Islet precursor cell (in vitro differentiated cells): ENCODE data around the gene ZNF578.
"Not testable (repeated sequence)": the region's sequence is repeated elsewhere in the genome, so short reads cannot be mapped to it uniquely, and the experiment has no call there.

Experiments used
- DNase-seq: peaks from one replicate; pipeline ENCODE4 v3.0.0-alpha.2; 2018

The ZNF578 gene

DNA sequence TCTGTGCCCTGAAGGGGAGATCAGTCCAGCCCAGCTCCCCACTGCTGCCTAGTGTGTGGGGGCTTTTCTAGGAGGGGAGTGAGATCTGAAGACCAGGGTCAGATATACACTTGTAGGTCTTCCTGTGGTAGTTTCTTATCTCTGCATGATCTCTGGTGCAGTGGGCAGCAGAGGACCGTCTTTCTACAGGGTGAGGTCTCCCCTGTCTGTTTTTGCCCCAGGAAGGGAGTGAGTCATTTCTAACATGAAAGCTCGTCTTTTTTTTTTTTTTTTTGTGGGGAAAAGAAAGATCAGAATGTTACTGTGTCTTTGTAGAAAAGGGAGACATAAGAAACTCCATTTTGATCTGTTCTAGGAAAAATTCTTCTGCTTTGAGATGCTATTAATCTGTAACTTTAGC lies 65.3 kb downstream of the ZNF578 start:
- DNase-seq: no peak

- not testable (repeated sequence) for DNase-seq
These were observed 65.8 kb downstream of the ZNF578 start for GRCh38 chr19:52519175-52519574.

GRCh38 chr19:52520013-52520412 lies 66.7 kb downstream of the ZNF578 start:
- peak; percentile 63 for DNase-seq

DNA sequence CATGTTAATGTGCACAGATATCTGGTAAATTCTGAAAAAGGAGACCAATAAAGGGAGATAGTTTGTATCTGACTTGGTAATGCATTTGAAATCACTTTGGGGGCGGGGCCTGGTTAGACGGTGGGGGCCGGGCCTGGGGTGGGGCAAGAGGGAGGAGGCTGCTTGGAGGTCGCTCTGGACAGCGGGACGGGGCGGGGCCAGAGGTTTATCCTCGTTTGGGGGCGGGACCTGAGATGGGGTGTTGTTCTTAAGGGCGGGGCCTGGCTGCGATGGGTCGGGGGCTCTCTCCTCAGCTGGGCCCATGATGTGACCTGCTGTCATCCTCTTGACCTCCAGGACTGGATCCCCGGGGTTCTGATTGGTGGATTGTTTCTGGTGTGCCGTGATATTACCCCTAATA lies 69.2 kb downstream of the ZNF578 start:
- DNase-seq: no peak

DNA sequence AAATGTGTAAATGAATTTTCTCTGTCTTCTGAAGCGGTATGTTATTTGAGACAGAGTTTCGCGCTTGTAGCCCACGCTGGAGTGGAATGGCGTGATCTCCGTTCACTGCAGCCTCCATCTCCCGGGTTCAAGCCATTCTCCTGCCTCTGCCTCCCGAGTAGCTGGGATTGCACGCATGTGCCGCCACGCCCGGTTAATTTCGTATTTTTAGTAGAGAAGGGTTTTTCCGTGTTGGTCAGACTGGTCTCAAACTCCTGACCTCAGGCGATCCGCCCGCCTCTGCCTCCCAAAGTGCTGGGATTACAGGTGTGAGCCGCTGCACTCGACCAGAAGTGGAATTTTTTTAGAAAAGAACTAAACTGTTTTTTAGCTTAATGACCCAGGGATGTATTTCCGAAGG lies 70.7 kb downstream of the ZNF578 start:
- DNase-seq: no peak

- DNase-seq: peak; percentile 98
These were observed 74.0 kb downstream of the ZNF578 start, which contains the start of gene ZNF808 for GRCh38 chr19:52527134-52527955. TSS of gene ZNF808 (plus strand) at chr19:52527668. CDS start at chr19:52543285, 15,617 bp downstream.

DNA sequence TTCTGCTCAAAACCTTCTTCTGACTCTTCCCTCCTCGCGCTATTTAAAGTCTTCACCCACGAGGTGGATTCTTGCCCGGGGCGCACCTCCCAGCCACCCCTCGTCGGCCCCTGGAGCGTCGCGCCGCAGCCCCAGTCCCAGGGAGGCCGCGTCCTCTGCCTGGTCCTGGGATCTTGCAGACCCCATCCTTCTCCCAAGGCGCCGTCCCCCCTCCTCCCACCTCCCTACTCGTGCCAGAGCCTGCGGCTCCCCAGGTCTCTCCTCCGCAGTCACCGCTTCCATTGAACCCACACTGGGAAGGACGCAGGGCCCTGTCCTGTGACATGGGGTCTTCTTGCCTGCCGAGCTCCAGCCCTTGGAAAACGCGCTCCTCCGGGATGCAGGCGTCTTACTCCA lies 74.6 kb downstream of the ZNF578 start:
- DNase-seq: peak; percentile 55

GRCh38 chr19:52532480-52532879 lies 79.1 kb downstream of the ZNF578 start:
- no peak for DNase-seq

DNA sequence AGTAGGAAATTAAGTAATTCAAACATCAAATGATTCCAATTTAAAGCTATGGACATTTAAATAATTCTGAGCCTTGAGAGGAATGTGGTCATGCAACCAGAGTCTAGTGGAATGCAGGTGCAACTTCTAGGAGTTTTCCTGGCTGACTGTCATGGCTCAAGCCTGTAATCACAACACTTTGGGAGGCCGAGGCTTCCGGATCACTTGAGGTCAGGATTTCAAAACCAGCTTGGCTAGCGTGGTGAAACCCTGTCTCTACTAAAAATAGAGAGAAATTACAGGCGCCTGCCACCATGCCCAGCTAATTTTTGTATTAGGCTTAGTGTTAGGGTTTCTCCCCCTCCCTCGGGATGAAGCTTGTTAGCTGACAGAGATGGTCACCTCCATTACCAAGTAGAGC lies 80.5 kb downstream of the ZNF578 start:
- peak; percentile 71 for DNase-seq

DNA sequence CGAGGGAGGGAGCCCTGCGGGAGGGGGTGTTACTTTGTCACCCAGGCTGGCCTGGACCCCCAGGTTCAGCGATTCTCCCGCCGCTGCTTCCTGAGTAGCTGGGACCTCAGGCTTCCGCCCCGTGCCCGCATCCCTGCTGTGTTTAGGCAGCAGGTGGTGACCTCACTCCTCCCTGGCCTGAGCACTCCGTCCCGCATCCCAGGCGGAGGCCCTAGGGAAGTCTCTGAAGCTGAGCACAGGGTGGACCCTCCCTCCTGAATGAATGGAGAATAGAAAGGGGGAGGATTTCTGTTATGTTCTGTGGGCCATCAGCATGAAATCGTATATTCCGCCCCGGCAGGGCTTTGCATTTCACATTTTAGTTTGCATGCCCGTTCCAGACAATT lies 82.0 kb downstream of the ZNF578 start:
- peak; percentile 82 for DNase-seq

GRCh38 chr19:52535771-52536447 lies 82.6 kb downstream of the ZNF578 start:
- peak; percentile 96 for DNase-seq

- DNase-seq: no peak
These were observed 83.1 kb downstream of the ZNF578 start for GRCh38 chr19:52536448-52536800.

DNA sequence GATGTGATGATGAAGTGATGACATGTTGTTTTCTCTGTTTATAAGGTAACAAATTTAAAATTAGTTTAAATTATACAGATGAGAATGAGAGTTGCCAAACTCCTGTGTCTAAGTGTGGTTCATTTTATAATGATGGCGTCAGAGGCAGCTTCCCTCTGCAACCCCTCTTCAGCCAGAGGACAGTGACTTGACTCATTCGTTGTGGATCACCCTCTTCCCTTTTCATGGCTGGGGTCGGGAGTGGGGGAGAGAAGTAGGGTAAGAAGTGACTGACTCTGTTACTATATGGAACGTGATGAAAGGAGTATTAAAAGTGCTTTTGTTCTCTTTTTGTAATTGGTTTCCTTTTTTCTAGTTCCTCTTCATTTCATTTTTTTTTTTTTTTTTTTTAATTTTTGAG lies 85.5 kb downstream of the ZNF578 start:
- DNase-seq: not testable (repeated sequence)

DNA sequence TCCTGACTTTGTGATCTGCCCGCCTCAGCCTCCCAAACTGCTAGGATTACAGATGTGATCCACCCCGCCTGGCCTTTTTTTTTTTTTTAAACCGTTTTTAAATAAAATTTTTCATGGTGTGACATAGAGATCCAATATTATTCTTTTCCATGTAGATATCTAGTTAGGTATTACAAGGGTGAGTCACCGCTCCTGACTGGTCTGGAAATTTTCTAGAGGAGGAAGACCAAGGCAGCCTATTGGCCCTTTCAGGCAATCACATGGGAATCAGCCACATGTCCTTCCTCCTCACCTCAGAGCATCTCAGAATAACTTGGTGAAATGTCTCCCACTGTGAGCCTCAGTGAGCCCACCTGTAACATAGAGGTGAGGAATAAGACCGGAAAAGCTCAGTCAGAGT lies 87.8 kb downstream of the ZNF578 start:
- DNase-seq: not testable (repeated sequence)

DNA sequence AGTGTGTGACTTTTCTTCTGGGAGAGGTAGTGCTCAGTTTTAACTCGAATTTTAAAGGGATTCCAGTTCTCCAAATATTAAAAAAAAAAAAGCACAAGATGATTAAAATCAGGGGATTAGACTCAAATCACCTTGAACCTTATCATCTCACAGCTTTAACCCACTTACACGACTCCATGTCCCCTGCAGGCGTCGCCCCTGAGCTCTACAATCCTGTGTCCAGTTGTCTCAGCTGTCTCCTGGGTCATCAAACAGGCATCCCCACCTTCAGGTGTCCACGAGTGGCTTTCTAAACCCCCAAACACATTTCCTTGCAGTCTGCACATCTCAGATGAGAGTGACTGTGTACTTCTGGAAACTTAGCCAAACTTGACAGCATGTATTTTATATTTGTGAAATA lies 88.3 kb downstream of the ZNF578 start:
- DNase-seq: no peak

GRCh38 chr19:52542541-52542940 lies 89.2 kb downstream of the ZNF578 start:
- DNase-seq: not testable (repeated sequence)

DNA sequence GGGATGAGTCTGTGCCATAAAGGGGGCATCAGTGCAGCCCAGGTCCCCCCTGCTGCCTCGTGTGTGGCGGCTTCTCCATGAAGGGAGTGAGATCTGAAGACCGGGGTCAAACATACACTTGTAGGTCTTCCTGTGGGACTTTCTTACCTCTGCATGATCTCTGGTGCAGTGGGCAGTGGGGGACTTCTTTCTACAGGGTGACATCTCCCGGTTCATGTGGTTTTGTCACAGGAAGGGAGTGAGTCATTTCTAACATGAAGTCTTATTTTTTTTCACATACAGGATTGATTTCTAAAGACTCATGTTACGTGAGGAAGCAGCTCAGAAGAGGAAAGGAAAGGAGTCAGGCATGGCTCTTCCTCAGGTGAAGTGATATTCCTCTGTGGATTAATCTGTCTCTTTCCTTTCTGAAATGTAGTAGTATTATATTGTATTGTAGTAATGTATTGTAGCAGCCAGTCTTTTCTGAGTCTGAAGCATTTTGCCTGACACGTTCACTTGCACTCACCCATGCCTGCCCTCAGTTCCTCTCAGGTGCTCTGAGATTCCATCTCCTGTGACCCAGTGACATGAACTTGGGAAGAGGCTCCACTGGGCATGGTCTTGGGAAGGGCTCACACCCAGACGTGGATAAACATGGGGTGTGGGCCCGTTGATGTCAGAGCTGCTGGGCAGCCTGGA lies 89.8 kb downstream of the ZNF578 start:
- DNase-seq: no peak

- no peak for DNase-seq
These were observed 101.0 kb downstream of the ZNF578 start for GRCh38 chr19:52554216-52554971.

DNA sequence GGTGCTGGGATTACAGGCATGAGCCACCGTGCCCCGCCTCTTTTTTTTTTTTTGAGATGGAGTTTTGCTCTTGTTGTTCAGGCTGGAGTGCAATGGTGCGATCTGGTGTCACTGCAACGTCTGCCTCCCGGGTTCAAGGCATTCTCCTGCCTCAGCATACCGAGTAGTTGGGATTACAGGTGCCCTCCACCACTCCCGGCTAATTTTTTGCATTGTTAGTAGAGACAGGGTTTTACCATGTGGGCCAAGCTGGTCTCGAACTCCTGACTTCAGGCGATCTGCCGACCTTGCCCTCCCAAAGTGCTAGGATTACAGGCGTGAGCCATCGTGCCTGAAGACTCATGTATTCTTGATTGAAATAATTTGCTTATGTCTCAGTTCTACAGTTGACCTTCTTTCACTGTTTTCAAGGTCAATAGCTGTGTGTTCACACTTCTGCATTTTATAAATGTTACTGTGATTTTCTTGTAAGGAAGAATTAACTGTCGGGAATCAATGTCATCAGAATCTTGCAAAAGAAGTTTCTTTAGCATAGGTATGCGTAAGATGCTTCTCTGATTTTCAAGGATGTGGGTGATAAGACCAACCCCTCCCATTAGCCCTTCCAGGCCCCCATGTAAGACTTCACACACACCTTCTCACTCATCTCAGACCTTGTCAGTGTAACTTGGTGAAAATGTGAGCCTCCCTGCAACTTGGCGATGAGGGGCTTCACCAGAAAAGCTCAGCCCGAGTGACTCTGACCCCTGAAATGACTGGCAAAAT lies 104.1 kb downstream of the ZNF578 start:
- DNase-seq: no peak

DNA sequence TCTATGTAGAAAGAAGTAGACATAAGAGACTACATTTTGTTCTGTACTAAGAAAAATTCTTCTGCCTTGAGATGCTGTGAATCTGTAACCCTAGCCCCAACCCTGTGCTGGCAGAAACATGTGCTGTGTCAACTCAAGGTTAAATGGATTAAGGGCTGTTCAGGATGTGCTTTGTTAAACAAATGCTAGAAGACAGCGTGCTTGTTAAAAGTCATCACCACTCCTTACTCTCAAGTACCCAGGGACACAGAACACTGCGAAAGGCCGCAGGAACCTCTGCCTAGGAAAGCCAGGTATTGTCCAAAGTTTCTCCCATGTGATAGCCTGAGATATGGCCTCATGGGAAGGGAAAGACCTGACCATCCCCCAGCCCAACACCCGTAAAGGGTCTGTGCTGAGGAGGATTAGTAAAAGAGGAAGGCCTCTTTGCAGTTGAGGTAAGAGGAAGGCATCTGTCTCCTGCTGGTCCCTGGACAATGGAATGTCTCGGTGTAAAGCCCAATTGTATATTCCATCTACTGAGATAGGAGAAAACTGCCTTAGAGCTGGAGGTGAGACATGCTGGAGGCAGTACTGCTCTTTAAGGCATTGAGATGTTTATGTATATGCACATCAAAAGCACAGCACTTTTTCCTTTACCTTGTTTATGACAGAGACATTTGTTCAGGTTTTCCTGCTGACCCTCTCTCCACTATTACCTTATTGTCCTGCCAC lies 105.5 kb downstream of the ZNF578 start:
- not testable (repeated sequence) for DNase-seq

- DNase-seq: not testable (repeated sequence)
These were observed 108.3 kb downstream of the ZNF578 start for GRCh38 chr19:52561611-52562010.
